Astrocyte (in vitro differentiated cells and primary cell): Measurements from ENCODE around the gene MIPOL1.

ENCODE experiments used
- CTCF ChIP-seq: IDR thresholded peaks from 2 replicates; pipeline ENCODE4 v1.5.1; 2011; ENCODE audit warnings: low read depth, mild to moderate bottlenecking, inconsistent platforms, low read length, moderate library complexity; ENCODE audit not compliant: insufficient read depth
- EZH2 ChIP-seq: IDR thresholded peaks from 2 replicates; pipeline ENCODE4 v1.6.1; 2012; ENCODE audit warnings: mild to moderate bottlenecking, low read length, inconsistent platforms; ENCODE audit not compliant: insufficient read depth

DNA sequence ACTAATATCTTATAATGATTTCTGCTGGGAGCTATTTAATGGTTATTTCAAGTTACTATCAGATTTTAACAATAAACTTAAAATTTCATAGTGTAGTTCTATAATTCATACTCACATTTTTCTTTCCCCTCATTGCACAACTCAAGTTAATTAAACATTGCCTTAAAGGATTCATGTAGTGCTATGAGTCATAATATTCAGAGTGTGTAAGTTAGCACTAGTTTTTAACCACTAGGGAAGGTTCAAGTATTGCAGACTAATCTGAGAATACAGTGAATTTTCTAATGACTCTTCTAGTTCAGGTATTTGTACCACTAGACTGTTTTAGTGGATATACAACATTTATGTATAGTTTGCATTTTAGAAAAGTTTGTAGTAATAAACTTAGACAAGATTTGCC lies 347.4 kb downstream of the MIPOL1 start:
- TF ChIP-seq CTCF (no peak), EZH2 (no peak)
